GM10266 (cell line): ENCODE data around the gene TMEFF2.

Source experiments
- DNase-seq: peaks from one replicate; pipeline ENCODE4 v3.0.0; 2012; ENCODE audit errors: extremely low spot score
- TF ChIP-seq, protein P1 (sequence below): IDR thresholded peaks from 2 replicates; pipeline ENCODE4 v1.5.1; 2012; ENCODE audit warnings: mild to moderate bottlenecking, low read depth; ENCODE audit not compliant: control insufficient read depth, insufficient read depth; ENCODE audit errors: missing control alignments

The TMEFF2 gene

DNA sequence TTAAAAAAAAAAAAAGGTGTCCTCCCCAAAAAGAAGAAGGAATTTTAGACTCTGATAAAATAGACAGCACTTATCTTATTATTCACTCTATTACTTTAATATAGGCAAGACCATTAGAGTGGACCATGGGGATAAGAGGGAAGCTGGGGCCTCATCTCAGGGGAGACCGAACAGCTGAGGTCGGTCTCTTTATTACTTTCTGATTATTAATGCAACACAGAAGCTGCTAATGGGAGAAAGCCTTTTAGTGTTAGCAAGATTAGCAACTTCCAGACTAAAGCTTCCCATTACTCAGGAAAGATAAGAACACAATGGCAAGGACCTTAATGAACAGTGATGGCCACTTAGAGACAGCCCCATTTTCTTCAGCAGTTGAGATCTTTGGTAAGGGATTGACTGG is 135.5 kb downstream of the TMEFF2 start:
- DNase-seq, result no peak
- TF ChIP-seq, protein P1, sequence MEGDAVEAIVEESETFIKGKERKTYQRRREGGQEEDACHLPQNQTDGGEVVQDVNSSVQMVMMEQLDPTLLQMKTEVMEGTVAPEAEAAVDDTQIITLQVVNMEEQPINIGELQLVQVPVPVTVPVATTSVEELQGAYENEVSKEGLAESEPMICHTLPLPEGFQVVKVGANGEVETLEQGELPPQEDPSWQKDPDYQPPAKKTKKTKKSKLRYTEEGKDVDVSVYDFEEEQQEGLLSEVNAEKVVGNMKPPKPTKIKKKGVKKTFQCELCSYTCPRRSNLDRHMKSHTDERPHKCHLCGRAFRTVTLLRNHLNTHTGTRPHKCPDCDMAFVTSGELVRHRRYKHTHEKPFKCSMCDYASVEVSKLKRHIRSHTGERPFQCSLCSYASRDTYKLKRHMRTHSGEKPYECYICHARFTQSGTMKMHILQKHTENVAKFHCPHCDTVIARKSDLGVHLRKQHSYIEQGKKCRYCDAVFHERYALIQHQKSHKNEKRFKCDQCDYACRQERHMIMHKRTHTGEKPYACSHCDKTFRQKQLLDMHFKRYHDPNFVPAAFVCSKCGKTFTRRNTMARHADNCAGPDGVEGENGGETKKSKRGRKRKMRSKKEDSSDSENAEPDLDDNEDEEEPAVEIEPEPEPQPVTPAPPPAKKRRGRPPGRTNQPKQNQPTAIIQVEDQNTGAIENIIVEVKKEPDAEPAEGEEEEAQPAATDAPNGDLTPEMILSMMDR, result no peak

DNA sequence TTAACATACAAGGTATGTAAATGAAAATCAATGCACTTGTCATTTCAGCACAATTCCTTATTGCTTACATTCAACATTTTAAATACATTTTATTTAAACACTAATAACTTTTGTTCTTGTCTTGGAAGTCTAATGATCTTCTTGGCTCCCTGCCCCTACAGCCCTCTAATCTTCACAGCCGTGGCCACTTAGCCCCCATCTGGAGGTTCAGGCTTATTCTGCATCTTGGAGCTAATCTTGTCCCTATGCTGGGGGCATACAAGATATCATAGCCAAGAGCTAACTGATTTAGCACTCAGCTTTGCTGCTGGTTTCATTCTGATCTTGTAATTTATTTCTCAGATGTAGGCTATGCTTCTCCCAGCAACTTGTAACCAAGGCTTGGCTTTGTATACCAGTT is 140.8 kb downstream of the TMEFF2 start:
- no peak for DNase-seq
- TF ChIP-seq, protein P1, result no peak

DNA sequence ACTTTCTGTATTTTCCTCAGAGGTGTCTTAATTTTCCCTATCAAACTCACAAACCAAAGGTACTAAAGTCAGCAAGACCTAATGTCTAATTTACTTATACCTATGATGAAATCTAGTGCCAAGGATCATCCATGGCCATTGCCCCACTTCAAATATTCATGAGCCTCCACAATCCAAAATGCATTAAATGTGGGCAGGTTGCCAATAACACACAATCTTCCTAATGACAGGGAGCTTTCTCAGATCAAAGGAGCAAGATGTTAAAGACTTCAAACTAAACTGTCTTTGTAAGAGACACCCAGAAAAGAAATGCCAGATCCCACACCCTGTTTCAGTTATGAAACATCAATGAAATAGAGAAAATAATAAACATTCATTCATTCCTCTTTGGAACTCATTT is 143.2 kb downstream of the TMEFF2 start:
- TF ChIP-seq, protein P1, result no peak
- DNase-seq, result no peak

- DNase-seq, result no peak
- TF ChIP-seq, protein P1, result no peak
Observed at GRCh38 chr2:192049362-192049761, 145.4 kb downstream of the TMEFF2 start.

DNA sequence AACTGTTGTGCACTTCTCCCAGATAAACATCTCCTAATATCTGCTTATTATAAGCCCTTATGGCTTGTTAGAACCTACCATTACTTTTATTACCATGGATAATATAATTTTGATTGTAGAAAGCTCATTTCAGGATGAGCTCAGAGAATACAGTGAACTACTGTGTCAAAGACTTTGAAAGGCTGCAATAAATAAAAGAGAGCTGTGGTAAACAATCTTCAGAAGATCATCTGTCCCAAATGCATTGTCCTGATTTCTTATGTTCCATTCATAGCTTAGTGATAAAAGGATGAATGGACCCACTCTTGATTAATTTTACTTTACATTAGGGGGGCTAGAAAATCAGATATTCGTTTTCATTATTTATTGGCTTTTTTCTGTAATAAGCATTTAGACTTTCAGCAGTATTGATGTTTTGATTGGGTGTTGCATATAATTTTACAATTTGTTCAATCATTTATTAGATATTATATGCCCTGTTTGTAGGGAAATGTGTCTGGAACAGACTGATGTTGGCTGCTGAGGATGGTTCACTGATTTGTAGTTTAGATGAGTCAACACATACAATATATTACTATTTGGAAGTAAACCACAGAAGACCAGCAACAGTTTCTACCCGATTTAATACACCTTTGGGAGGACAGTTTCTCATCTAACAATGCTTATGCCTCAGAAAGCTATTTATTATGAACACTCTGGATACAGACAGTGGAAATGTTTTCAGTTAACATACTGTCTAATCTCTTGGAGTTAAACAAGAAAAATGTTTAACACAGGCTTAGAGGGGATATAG is 147.2 kb downstream of the TMEFF2 start:
- DNase-seq, result no peak
- TF ChIP-seq, protein P1, result no peak

- TF ChIP-seq, protein P1, result no peak
- no peak for DNase-seq
Observed at GRCh38 chr2:192044496-192044895, 150.2 kb downstream of the TMEFF2 start.

DNA sequence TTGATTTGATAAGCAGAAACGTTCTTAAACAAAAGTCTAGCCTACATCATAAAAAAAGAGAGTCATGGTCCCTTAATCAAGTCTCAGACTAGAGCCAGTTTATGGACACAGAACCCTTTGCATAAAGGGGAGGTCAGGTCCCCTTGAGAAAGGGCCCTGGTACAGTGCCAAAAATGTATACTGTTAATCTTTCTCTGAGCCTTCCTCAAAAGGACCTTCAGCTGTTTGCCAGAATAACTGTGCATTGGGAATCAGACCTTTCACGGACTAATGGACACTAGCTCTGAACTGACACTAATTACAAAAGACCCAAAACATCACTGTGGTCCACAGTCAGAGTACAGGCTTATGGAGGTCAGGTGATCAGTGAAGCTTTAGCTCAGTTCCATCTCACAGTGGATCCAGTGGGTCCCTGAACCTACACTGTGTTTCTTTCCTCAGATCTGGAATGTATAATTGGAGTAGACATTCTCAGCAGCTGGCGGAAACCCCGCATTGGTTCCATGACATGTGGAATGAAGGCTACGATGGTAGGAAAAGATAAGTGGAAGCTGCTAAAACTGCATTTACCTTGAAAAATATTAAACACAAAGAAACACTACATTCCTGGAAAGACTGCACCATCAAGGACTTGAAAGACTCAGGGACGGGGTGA is 151.4 kb downstream of the TMEFF2 start:
- TF ChIP-seq, protein P1, result no peak
- DNase-seq, result no peak
